K562 (cell line): ENCODE results near the gene GOLGA5. TPM values are rescaled to one million over a fixed set of nuclear protein-coding genes. Genes with fewer than 3 reads are reported as not detected.

Source experiments
- ARID4B ChIP-seq: sonication (generic); formaldehyde crosslinking; IDR thresholded peaks from 2 replicates; pipeline ENCODE4 v1.8.0; 2022; ENCODE audit warnings: mild to moderate bottlenecking, missing genetic modification reagents
- BCLAF1 ChIP-seq, 2 experiments: fragments of 450-650 bp in 1 of 2; IDR thresholded peaks; 2 replicates each; pipeline ENCODE4 v1.6.1; 2011 to 2017; ENCODE audit warnings: low read depth in 2 of 2, antibody characterized with exemption in 1 of 2, borderline replicate concordance in 1 of 2, low read length in 1 of 2, mild to moderate bottlenecking in 1 of 2, mixed read lengths in 1 of 2; ENCODE audit not compliant: control insufficient read depth in 1 of 2
- CCNT2 ChIP-seq: IDR thresholded peaks from 2 replicates; pipeline ENCODE4 v1.6.1; 2011; ENCODE audit warnings: borderline replicate concordance, low read depth, mild to moderate bottlenecking, moderate library complexity, mixed read lengths, low read length; ENCODE audit not compliant: insufficient read length; ENCODE audit errors: extremely low read depth
- CREB3L1 ChIP-seq: fragments of 450-650 bp; IDR thresholded peaks from 2 replicates; pipeline ENCODE4 v1.6.1; 2014; ENCODE audit warnings: low read depth, mild to moderate bottlenecking, moderate library complexity, borderline replicate concordance
- CTCFL ChIP-seq: IDR thresholded peaks from 2 replicates; pipeline ENCODE4 v1.6.1; 2011; ENCODE audit warnings: borderline replicate concordance, low read depth, mild to moderate bottlenecking, moderate library complexity, low read length; ENCODE audit not compliant: insufficient read depth, poor library complexity, severe bottlenecking
- EGR1 ChIP-seq: fragments of 450-650 bp; conservative IDR thresholded peaks from 2 replicates; pipeline ENCODE4 v1.6.1; 2017; ENCODE audit warnings: mild to moderate bottlenecking
- EP400 ChIP-seq: fragments of 450-650 bp; IDR thresholded peaks from 2 replicates; pipeline ENCODE4 v1.6.1; 2017; ENCODE audit warnings: antibody characterized with exemption, mild to moderate bottlenecking, moderate library complexity
- MAX ChIP-seq: sonication (generic); formaldehyde crosslinking; IDR thresholded peaks from 2 replicates; pipeline ENCODE4 v1.9.0; 2022; ENCODE audit warnings: mild to moderate bottlenecking, missing genetic modification reagents
- NCOA6 ChIP-seq: fragments of 450-650 bp; IDR thresholded peaks from 2 replicates; pipeline ENCODE4 v1.6.1; 2017; ENCODE audit warnings: mild to moderate bottlenecking
- PCBP1 ChIP-seq: fragments of 200-400 bp; formaldehyde crosslinking; IDR thresholded peaks from 2 replicates; pipeline ENCODE4 v1.6.1; 2018; ENCODE audit warnings: mild to moderate bottlenecking, low read depth, low read length; ENCODE audit not compliant: poor library complexity, severe bottlenecking
- POLR2A ChIP-seq: fragments of 450-650 bp; conservative IDR thresholded peaks from 2 replicates; pipeline ENCODE4 v1.6.1; 2016
- RAD51 ChIP-seq: fragments of 450-650 bp; IDR thresholded peaks from 2 replicates; pipeline ENCODE4 v1.7.1; 2016; ENCODE audit warnings: low read depth, mild to moderate bottlenecking, borderline replicate concordance
- ZNF239 ChIP-seq: fragments of 250-450 bp; sonication (Bioruptor Pico); IDR thresholded peaks from 2 replicates; pipeline ENCODE4 v1.4.0; 2020; ENCODE audit warnings: mild to moderate bottlenecking
- polyA plus RNA-seq, 8 experiments: library from polyadenylated mRNA; depleted of rRNA in 4 of 8; stranded (reverse) in 5 of 8; unstranded in 3 of 8; fragments of >200 nt; fragmentation: Nextera tagmentation in 2 of 8; fragmentation: Illumina TruSeq in 1 of 8; extraction: Ambion mirVana in 2 of 8; extraction: Trizol in 1 of 8; gene quantifications; 2 replicates each; pipeline versions ENCODE4 v1.2.1 to v1.2.3, GENCODE V29; 2011 to 2014; ENCODE audit warnings: inconsistent platforms in 1 of 8, missing spikeins in 1 of 8
- total RNA-seq, 7 experiments: library from RNA; depleted of rRNA in 6 of 7; stranded (reverse); fragments of >200 nt in 6 of 7; fragmentation: Illumina TruSeq in 2 of 7; extraction: Trizol in 2 of 7; gene quantifications; 2 replicates each; pipeline versions ENCODE4 v1.2.1 to v1.2.3, GENCODE V29; 2011 to 2021; ENCODE audit warnings: low replicate concordance in 1 of 7

The GOLGA5 gene
- total and polyA plus RNA-seq, 9 of the 15 experiments (the other 6 are each of a cell fraction or from before 2014, with no cell fraction given), result 5.7 to 19.6 (median 12.7) TPM

GRCh38 chr14:92793709-92794546, at the start of gene GOLGA5 (continued):
- TF ChIP-seq ARID4B (CRISPR knock-in tag), result no peak; the same call in 1 of the 2 replicates
- TF ChIP-seq MAX (CRISPR knock-in tag), result peak; percentile 99
- TF ChIP-seq POLR2A, result peak; percentile 76
- TF ChIP-seq CCNT2, result peak; percentile 82
- no peak for TF ChIP-seq CTCFL
- peak; percentile 87 for TF ChIP-seq RAD51
- peak; percentile 90 for TF ChIP-seq EP400
- TF ChIP-seq BCLAF1 (IDR thresholded peaks at IDR 0.05; ENCODE audit: borderline replicate concordance in 1 of 2, control insufficient read depth in 1 of 2, low read depth in 2 of 2, low read length in 1 of 2), result 0 out of 4 replicates have a peak, but pooled peaks of 1 of the 2 experiments have one; percentile 44
- TF ChIP-seq ZNF239 (CRISPR knock-in tag), result no peak
- peak; percentile 28; the same call in 1 of the 2 replicates for TF ChIP-seq NCOA6
- peak; percentile 64 for TF ChIP-seq EGR1
- TF ChIP-seq CREB3L1, result peak; percentile 100
- peak; percentile 54 for TF ChIP-seq PCBP1
